CD4-positive, alpha-beta T cell (primary cell): ENCODE data around the gene GPR183. TPM values are rescaled to one million over a fixed set of nuclear protein-coding genes. Genes with fewer than 3 reads are reported as not detected.
A peak's percentile ranks its signal among the peaks of the same experiment; 100 is the strongest.

ENCODE experiments used
- ATAC-seq: fragments of 200-7000 bp; cut with Tn5 transposase; one replicate; pipeline ENCODE4 v1.10.0; 2022; ENCODE audit warnings: mild to moderate bottlenecking; ENCODE audit not compliant: poor library complexity
- CTCF ChIA-PET: fragments of 350-600 bp; sonication (Branson Sonifier 250); formaldehyde crosslinking; loops from one replicate; lab custom pipeline; 2021; ENCODE audit warnings: antibody characterized with exemption, inconsistent platforms; lab: Charles Lee
- POLR2A ChIA-PET: fragments of 350-600 bp; sonication (Branson Sonifier 250); formaldehyde crosslinking; loops from one replicate; lab custom pipeline; 2021; ENCODE audit warnings: antibody characterized with exemption, inconsistent platforms; lab: Charles Lee
- DNase-seq, 14 experiments: peaks; one replicate each; pipeline ENCODE4 v3.0.0-alpha.2; 2013 to 2020; ENCODE audit warnings: mixed read lengths in 2 of 14
- H3K27ac ChIP-seq, 2 donors: one replicate each; pipeline versions ENCODE4 v1.5.1 to v1.7.0; 2013; ENCODE audit warnings: low read length in 2 of 2, low read depth in 1 of 2, mild to moderate bottlenecking in 1 of 2
- H3K27me3 ChIP-seq, 2 experiments: 1 replicate in 1 of 2; 2 replicates in 1 of 2; pipeline versions ENCODE4 v1.6.1 to v1.7.0; 2013; ENCODE audit warnings: low read length in 2 of 2, control low read depth in 1 of 2, mild to moderate bottlenecking in 1 of 2, moderate library complexity in 1 of 2; ENCODE audit not compliant: insufficient read depth in 2 of 2, control insufficient read depth in 1 of 2
- H3K36me3 ChIP-seq: one replicate; pipeline ENCODE4 v1.6.1; 2013; ENCODE audit warnings: low read length, control low read depth; ENCODE audit not compliant: insufficient read depth
- H3K4me1 ChIP-seq: one replicate; pipeline ENCODE4 v1.6.1; 2013; ENCODE audit warnings: low read length, control low read depth; ENCODE audit not compliant: insufficient read depth
- H3K4me3 ChIP-seq: one replicate; pipeline ENCODE4 v1.5.1; 2013; ENCODE audit warnings: mild to moderate bottlenecking, low read length, moderate library complexity
- H3K9me3 ChIP-seq, 2 experiments: 1 replicate in 1 of 2; 2 replicates in 1 of 2; pipeline versions ENCODE4 v1.6.1 to v1.7.0; 2013; ENCODE audit warnings: low read length in 2 of 2, mild to moderate bottlenecking in 2 of 2, control low read depth in 1 of 2, moderate library complexity in 1 of 2; ENCODE audit not compliant: control insufficient read depth in 1 of 2, insufficient read depth in 1 of 2
- H3K27ac Mint-ChIP-seq: one replicate; pipeline ENCODE4 v1.8.0; 2020; ENCODE audit warnings: mixed read lengths
- H3K27me3 Mint-ChIP-seq: one replicate; pipeline ENCODE4 v1.8.0; 2021; ENCODE audit warnings: mixed read lengths
- H3K36me3 Mint-ChIP-seq: one replicate; pipeline ENCODE4 v1.8.0; 2021; ENCODE audit warnings: low read depth, mixed read lengths
- H3K4me1 Mint-ChIP-seq: one replicate; pipeline ENCODE4 v1.8.0; 2021; ENCODE audit warnings: low read depth, mixed read lengths
- H3K4me3 Mint-ChIP-seq: one replicate; pipeline ENCODE4 v1.8.0; 2020; ENCODE audit warnings: mild to moderate bottlenecking, mixed read lengths
- H3K9me3 Mint-ChIP-seq: one replicate; pipeline ENCODE4 v1.8.0; 2020; ENCODE audit warnings: mixed read lengths
- intact Hi-C, 2 experiments: fragments of 100-400 bp; cut with DNase I in 1 of 2; cut with micrococcal nuclease in 1 of 2; formaldehyde crosslinking; loops; one replicate each; pipeline versions ENCODE4 v1.15.1 to v1.9.0; 2023 to 2025; cut with DNase I, micrococcal nuclease
- total RNA-seq, 174 experiments: library from RNA in 2 of 174; stranded (reverse) in 2 of 174; gene quantifications; one replicate each; pipeline ENCODE4 v1.2.3 and lab custom pipeline; 2021 to 2026
- TF ChIP-seq, protein P1 (sequence below): fragments of 200-600 bp; IDR thresholded peaks from one replicate; pipeline ENCODE4 v1.8.0; 2022; ENCODE audit warnings: antibody characterized with exemption, mild to moderate bottlenecking

Gene GPR183
- total RNA-seq, 2 experiments from 2014 or later = 330 to 337 TPM

DNA sequence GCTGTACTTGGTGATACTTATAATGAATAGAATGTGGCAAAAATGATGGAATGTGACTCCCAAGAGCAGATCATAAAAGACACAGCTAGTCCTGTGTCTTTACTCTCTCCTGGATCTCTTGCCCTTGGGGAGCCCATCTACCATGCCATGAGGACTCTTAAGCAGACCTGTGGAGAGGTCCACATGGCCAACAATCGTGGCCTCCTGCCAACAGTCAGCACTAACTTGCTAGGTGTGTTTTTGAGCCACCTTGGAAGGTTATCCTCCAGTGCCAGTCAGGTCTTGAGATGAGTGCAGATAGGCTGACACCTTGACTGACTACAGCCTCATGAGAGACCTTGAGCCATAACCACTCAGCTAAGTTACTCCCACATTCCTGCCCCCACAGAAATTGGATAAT lies 22.3 kb upstream of the GPR183 start:
- ChIA-PET CTCF (interaction anchor here (1.1 to 1.8 kb wide), 3 partner anchors 58 to 108 kb away, joined by 3 to 5 read pairs (median 4); no protein-coding TSS in a partner anchor), POLR2A (interaction anchor here (1.1 to 2.2 kb wide), 4 partner anchors 15 to 37 kb away, joined by 3 to 12 read pairs (median 4); no protein-coding TSS in a partner anchor)
- DNase-seq (no peak), ATAC-seq (no peak)
- Histone ChIP-seq H3K9me3 (no peaks in the 10 kb centered on the region), H3K27me3 (no peaks in the 10 kb centered on the region), H3K4me1 (peaks cover 31% of the 10 kb centered on the region), H3K27ac (no peak overlapping the region), H3K4me3 (no peak overlapping the region), H3K36me3 (peaks cover 39% of the 10 kb centered on the region)
- no peak overlapping the region for H3K4me3 Mint-ChIP-seq
- intact Hi-C loops = loop anchor here in 1 of 2 experiments (2.0 kb wide), 1 partner anchor 17 kb away; no protein-coding TSS in a partner anchor
- TF ChIP-seq, protein P1, sequence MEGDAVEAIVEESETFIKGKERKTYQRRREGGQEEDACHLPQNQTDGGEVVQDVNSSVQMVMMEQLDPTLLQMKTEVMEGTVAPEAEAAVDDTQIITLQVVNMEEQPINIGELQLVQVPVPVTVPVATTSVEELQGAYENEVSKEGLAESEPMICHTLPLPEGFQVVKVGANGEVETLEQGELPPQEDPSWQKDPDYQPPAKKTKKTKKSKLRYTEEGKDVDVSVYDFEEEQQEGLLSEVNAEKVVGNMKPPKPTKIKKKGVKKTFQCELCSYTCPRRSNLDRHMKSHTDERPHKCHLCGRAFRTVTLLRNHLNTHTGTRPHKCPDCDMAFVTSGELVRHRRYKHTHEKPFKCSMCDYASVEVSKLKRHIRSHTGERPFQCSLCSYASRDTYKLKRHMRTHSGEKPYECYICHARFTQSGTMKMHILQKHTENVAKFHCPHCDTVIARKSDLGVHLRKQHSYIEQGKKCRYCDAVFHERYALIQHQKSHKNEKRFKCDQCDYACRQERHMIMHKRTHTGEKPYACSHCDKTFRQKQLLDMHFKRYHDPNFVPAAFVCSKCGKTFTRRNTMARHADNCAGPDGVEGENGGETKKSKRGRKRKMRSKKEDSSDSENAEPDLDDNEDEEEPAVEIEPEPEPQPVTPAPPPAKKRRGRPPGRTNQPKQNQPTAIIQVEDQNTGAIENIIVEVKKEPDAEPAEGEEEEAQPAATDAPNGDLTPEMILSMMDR = no peak
- no peaks in the 10 kb centered on the region for H3K27me3 Mint-ChIP-seq
- peaks cover 77% of the 10 kb centered on the region for H3K4me1 Mint-ChIP-seq
- peak overlapping the region; percentile 28 for H3K27ac Mint-ChIP-seq
- H3K36me3 Mint-ChIP-seq = peaks cover 76% of the 10 kb centered on the region
- H3K9me3 Mint-ChIP-seq = no peaks in the 10 kb centered on the region

DNA sequence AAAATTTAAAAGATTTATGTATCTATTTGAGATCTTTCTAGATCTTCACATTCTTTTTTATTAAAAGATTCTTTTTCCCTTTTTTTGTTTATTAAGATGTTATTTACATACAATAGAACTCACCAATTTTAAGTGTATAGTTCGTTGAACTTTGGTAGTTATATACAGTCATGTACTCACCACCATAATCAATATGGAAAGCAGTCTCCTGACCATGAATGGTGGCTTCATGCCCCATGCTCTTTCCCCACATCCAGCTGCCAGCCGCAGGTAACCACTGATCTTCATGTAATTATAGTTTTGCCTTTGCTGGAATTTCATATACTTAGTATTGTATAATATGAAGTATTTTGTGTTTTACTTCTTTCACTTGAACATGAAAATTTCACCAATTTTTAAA lies 20.6 kb upstream of the GPR183 start:
- H3K9me3 Mint-ChIP-seq = no peaks in the 10 kb centered on the region
- DNase-seq (no peak), ATAC-seq (no peak)
- ChIA-PET CTCF (interaction anchor here (1.2 to 1.3 kb wide), 2 partner anchors 12 to 109 kb away, joined by 3 to 6 read pairs; no protein-coding TSS in a partner anchor), POLR2A (interaction anchor here (1.2 kb wide), 1 partner anchor 24 kb away, joined by 3 read pairs; no protein-coding TSS in a partner anchor)
- Histone ChIP-seq H3K27me3 (no peaks in the 10 kb centered on the region), H3K36me3 (peaks cover 32% of the 10 kb centered on the region), H3K4me3 (no peak overlapping the region), H3K4me1 (peaks cover 48% of the 10 kb centered on the region), H3K9me3 (no peaks in the 10 kb centered on the region), H3K27ac (no peak overlapping the region)
- H3K4me1 Mint-ChIP-seq = peaks cover 82% of the 10 kb centered on the region
- no peaks in the 10 kb centered on the region for H3K27me3 Mint-ChIP-seq
- peaks cover 68% of the 10 kb centered on the region for H3K36me3 Mint-ChIP-seq
- TF ChIP-seq, protein P1 = no peak
- intact Hi-C loops = loop anchor here in 1 of 2 experiments (2.0 kb wide), 1 partner anchor 19 kb away; no protein-coding TSS in a partner anchor
- H3K27ac Mint-ChIP-seq = peak overlapping the region; percentile 2
- no peak overlapping the region for H3K4me3 Mint-ChIP-seq

DNA sequence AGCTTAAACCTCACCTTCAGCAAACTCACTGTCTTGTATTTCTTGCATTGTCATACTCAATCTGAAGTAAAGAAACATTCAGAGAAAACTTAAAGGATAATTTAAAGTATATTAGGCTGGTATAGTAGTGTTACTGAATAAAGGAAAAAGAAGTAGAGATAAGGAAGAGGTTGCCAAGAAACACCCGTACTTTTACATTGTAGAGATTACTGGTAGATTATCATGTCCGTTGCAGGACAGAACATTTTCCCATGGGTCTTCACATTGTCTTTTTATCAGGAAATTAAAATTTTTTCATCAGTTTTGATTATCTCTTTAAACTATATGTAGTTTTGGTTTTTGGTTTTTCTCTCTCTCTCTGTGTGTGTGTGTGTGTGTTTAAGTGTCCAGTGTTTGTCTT lies 19.9 kb upstream of the GPR183 start:
- CTCF ChIA-PET = interaction anchor here (1.2 to 1.3 kb wide), 2 partner anchors 13 to 110 kb away, joined by 3 to 6 read pairs; no protein-coding TSS in a partner anchor
- Histone ChIP-seq H3K27ac (no peak overlapping the region), H3K36me3 (peaks cover 28% of the 10 kb centered on the region), H3K27me3 (no peaks in the 10 kb centered on the region), H3K9me3 (no peaks in the 10 kb centered on the region), H3K4me1 (peaks cover 49% of the 10 kb centered on the region), H3K4me3 (no peak overlapping the region)
- ATAC-seq (no peak), DNase-seq (no peak)
- intact Hi-C loops = no loop called here
- peaks cover 68% of the 10 kb centered on the region for H3K36me3 Mint-ChIP-seq
- no peaks in the 10 kb centered on the region for H3K9me3 Mint-ChIP-seq
- peaks cover 82% of the 10 kb centered on the region for H3K4me1 Mint-ChIP-seq
- POLR2A ChIA-PET = no interaction called here
- peak overlapping the region; percentile 2 for H3K27ac Mint-ChIP-seq
- TF ChIP-seq, protein P1 = no peak
- no peaks in the 10 kb centered on the region for H3K27me3 Mint-ChIP-seq
- H3K4me3 Mint-ChIP-seq = no peak overlapping the region
